Measurements from ENCODE around the gene HDAC8. TPM values are rescaled to one million over a fixed set of nuclear protein-coding genes. Genes with fewer than 3 reads are reported as not detected.

HDAC8 gene
- total and polyA plus RNA-seq, 9 of the 15 experiments (the other 6 are each of a cell fraction or from before 2014, with no cell fraction given) = 18.9 to 53.8 (median 28.7) TPM

- no peak for TF ChIP-seq MGA (IDR thresholded peaks at IDR 0.05)
- no peak for TF ChIP-seq NCOR1 (IDR thresholded peaks at IDR 0.05)
- no peak for TF ChIP-seq SIRT6 (IDR thresholded peaks at IDR 0.05; ENCODE audit: low read depth, low read length)
- peak; percentile 93 for TF ChIP-seq SPI1 (IDR thresholded peaks at IDR 0.05; ENCODE audit: borderline replicate concordance, low read depth, low read length)
- no peak for TF ChIP-seq GTF3C2 (IDR thresholded peaks at IDR 0.05; ENCODE audit: borderline replicate concordance, extremely low read depth, insufficient read length)
- peak; percentile 54 for TF ChIP-seq C11orf30 (IDR thresholded peaks at IDR 0.05; ENCODE audit: low read depth)
- no peak for TF ChIP-seq KLF10 (CRISPR knock-in tag; IDR thresholded peaks at IDR 0.05)
- no peak for TF ChIP-seq SRF (CRISPR knock-in tag; IDR thresholded peaks at IDR 0.05)
- TF ChIP-seq TRIM25 (IDR thresholded peaks at IDR 0.05; ENCODE audit: borderline replicate concordance) = no peak
- no peak for TF ChIP-seq ZC3H8 (IDR thresholded peaks at IDR 0.05)
Measured at GRCh38 chrX:72526534-72527508, 45.8 kb downstream of the HDAC8 start (continued).
